Measurements from ENCODE around the gene TMEM239.

DNA sequence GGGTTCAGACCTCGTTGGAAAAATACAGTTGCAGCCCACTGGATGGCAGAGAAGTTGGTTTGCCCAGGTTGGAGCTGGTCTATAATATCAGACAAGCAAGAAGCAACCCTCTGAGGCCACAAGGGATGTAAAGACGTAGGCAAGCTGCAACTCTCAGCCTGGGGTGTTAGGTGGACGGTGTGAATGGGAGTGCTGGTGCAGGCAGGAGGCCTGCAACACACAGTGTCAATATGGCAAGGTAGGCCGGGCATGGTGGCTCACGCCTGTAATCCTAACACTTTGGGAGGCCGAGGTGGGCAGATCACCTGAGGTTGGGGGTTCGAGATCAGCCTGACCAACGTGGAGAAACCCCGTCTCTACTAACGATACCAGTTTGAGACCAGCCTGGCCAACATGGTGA, 34.9 kb downstream of the TMEM239 start:
- TF ChIP-seq, protein P1, sequence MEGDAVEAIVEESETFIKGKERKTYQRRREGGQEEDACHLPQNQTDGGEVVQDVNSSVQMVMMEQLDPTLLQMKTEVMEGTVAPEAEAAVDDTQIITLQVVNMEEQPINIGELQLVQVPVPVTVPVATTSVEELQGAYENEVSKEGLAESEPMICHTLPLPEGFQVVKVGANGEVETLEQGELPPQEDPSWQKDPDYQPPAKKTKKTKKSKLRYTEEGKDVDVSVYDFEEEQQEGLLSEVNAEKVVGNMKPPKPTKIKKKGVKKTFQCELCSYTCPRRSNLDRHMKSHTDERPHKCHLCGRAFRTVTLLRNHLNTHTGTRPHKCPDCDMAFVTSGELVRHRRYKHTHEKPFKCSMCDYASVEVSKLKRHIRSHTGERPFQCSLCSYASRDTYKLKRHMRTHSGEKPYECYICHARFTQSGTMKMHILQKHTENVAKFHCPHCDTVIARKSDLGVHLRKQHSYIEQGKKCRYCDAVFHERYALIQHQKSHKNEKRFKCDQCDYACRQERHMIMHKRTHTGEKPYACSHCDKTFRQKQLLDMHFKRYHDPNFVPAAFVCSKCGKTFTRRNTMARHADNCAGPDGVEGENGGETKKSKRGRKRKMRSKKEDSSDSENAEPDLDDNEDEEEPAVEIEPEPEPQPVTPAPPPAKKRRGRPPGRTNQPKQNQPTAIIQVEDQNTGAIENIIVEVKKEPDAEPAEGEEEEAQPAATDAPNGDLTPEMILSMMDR (IDR thresholded peaks at IDR 0.05), result no peak
- no peak for TF ChIP-seq ZFX (IDR thresholded peaks at IDR 0.05; ENCODE audit: borderline replicate concordance)

Data from 22Rv1 (cell line).